Right renal cortex interstitium (tissue), 3 donors: ENCODE results near the gene ZNF229. TPM values are rescaled to one million over a fixed set of nuclear protein-coding genes. Genes with fewer than 3 reads are reported as not detected.
A peak's percentile ranks its signal among the peaks of the same experiment; 100 is the strongest.
"Not testable (repeated sequence)": the region's sequence is repeated elsewhere in the genome, so short reads cannot be mapped to it uniquely, and the experiment has no call there.

Source experiments
- DNase-seq, 3 donors: peaks; one replicate each; pipeline ENCODE4 v3.0.0-alpha.2; 2013; ENCODE audit warnings: low read depth in 3 of 3, low spot score in 2 of 3
- polyA plus RNA-seq, 3 donors: library from polyadenylated mRNA; unstranded; fragments of 120-200 nt; gene quantifications; one replicate each; pipeline ENCODE4 v1.2.1, GENCODE V29; 2013; ENCODE audit not compliant: insufficient read length in 3 of 3

The ZNF229 gene
- polyA plus RNA-seq, result 10 to 100 TPM; 13.6 to 16.3 (median 15.7) TPM

GRCh38 chr19:44447916-44448674 lies at the start of gene ZNF229:
ZNF229 (minus strand) TSS chr19:44448472; CDS start chr19:44442847, 5,625 bp downstream.
- DNase-seq, result peak; percentile 70 to 84 (median 76)

- DNase-seq, result no peak
Observed at GRCh38 chr19:44496711-44497110, 48.4 kb upstream of the ZNF229 start.

- DNase-seq, result no peak
Observed at GRCh38 chr19:44476559-44477408, 28.5 kb upstream of the ZNF229 start.

- DNase-seq, result not testable (repeated sequence)
Observed at GRCh38 chr19:44468730-44469129, 20.5 kb upstream of the ZNF229 start.

- not testable (repeated sequence) for DNase-seq
Observed at GRCh38 chr19:44462600-44463286, 14.5 kb upstream of the ZNF229 start.

- DNase-seq, result not testable (repeated sequence)
Observed at GRCh38 chr19:44456016-44456415, 7.7 kb upstream of the ZNF229 start.

- no peak for DNase-seq
Observed at GRCh38 chr19:44455100-44455499, 6.8 kb upstream of the ZNF229 start.

- DNase-seq, result no peak
Observed at GRCh38 chr19:44452367-44452766, 4.1 kb upstream of the ZNF229 start.

GRCh38 chr19:44451687-44452086 lies 3.4 kb upstream of the ZNF229 start:
- no peak for DNase-seq

GRCh38 chr19:44438441-44438840 lies 9.8 kb downstream of the ZNF229 start:
- DNase-seq, result no peak

- no peak for DNase-seq
Observed at GRCh38 chr19:44435441-44435840, 12.8 kb downstream of the ZNF229 start.

GRCh38 chr19:44430956-44431355 lies 17.3 kb downstream of the ZNF229 start:
- no peak for DNase-seq

- DNase-seq, result not testable (repeated sequence)
Observed at GRCh38 chr19:44415553-44415952, 32.7 kb downstream of the ZNF229 start.

GRCh38 chr19:44401139-44402115 lies 46.8 kb downstream of the ZNF229 start, which contains the start of gene ZNF285:
ZNF285 (minus strand) TSS chr19:44401608; CDS start chr19:44397213, 4,395 bp downstream.
- peak; percentile 89 to 93 (median 90) for DNase-seq

- not testable (repeated sequence) for DNase-seq
Observed at GRCh38 chr19:44389268-44389667, 59.0 kb downstream of the ZNF229 start.

Other genes with a start within 250 kb of the ZNF229 start
- gene ZNF227, start 235.9 kb downstream of the ZNF229 start, polyA plus RNA-seq, result 10 to 100 TPM; 26.7 to 29.8 (median 29.8) TPM
- gene ZNF233, start 188.6 kb downstream of the ZNF229 start, polyA plus RNA-seq, result 1 to 10 TPM; 6.4 to 7.3 (median 7.3) TPM
- gene ZNF235, start 143.4 kb downstream of the ZNF229 start, polyA plus RNA-seq, result 10 to 100 TPM; 12.5 to 14.6 (median 13.2) TPM
- 10 to 100 TPM; 13.1 to 15.8 (median 14.3) TPM for gene ZNF112, start 91.8 kb downstream of the ZNF229 start, polyA plus RNA-seq
- gene ZNF285, start 46.9 kb downstream of the ZNF229 start, polyA plus RNA-seq, result 10 to 100 TPM; 10.7 to 13.6 (median 13.0) TPM
- gene ZNF180, start 52.0 kb upstream of the ZNF229 start, polyA plus RNA-seq, result 10 to 100 TPM; 15.2 to 16.9 (median 16.3) TPM
- not detected for gene CEACAM20, start 81.2 kb upstream of the ZNF229 start, polyA plus RNA-seq
- 1 to 10 TPM in 2 of 3 donors, under 1 TPM in 1; 0.97 to 1.5 (median 1.3) TPM for gene IGSF23, start 165.1 kb upstream of the ZNF229 start, polyA plus RNA-seq
- gene PVR, start 195.4 kb upstream of the ZNF229 start, polyA plus RNA-seq, result 10 to 100 TPM; 26.1 to 31.6 (median 31.1) TPM
- gene CEACAM19, start 223.0 kb upstream of the ZNF229 start, polyA plus RNA-seq, result 10 to 100 TPM in 2 of 3 donors, 1 to 10 TPM in 1; 9.3 to 10.9 (median 10.5) TPM